GM06990 (cell line): ENCODE measurements around the gene SLC45A1.

Experiments
- DNase-seq: peaks from one replicate; pipeline ENCODE4 v3.0.0-alpha.2; 2011; ENCODE audit not compliant: insufficient read length; ENCODE audit errors: extremely low read depth
- H3K27me3 ChIP-seq: replicated peaks from 2 replicates; pipeline ENCODE4 v1.6.0; 2011; ENCODE audit warnings: low read length; ENCODE audit not compliant: control insufficient read depth, insufficient read depth
- H3K36me3 ChIP-seq: 2 replicates; pipeline ENCODE4 v1.5.1; 2011; ENCODE audit warnings: low read length; ENCODE audit not compliant: control insufficient read depth, insufficient read depth
- H3K4me3 ChIP-seq: replicated peaks from 2 replicates; pipeline ENCODE4 v1.5.1; 2011; ENCODE audit warnings: low read depth, mild to moderate bottlenecking, control low read depth, low read length
- TF ChIP-seq, protein P1 (sequence below): IDR thresholded peaks from 2 replicates; pipeline ENCODE4 v1.5.1; 2011; ENCODE audit warnings: low read length, control low read depth, mild to moderate bottlenecking, inconsistent platforms; ENCODE audit not compliant: insufficient read depth, poor library complexity, severe bottlenecking

The SLC45A1 gene

DNA sequence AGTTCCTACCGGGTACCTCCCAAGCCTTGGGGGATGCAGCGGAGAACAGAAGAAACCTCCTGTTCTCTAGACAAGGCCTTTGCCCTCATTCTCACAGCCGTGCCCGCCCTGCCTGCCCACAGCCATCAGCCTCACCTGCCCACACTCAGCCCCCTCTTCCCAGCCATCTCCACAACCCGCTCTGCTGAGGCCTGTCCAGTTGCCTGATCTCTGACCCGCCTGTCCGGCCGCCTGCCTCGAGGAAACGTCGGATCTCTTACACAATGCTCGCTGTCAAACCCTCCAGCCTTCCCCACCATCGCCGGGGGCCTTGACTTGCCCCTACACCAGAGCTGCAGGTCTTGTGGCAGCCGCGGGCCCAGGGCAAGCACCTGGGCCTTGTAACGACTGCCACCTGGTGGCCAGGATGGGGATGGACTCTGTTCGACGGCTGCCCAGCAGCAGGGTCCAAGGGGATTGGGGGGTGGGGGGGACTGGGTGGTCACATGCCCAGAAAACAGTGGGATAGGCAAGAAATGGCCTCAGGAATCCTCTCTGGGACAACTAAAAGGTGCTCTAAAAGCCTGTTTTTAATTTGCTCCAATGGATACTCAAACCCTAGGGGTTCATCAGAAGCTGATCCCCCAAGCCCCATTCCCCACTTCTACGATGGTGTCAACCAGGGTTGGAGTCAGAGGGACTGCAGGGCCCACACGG, 31.0 kb downstream of the SLC45A1 start:
- Histone ChIP-seq H3K4me3 (no peak overlapping the region), H3K27me3 (no peaks in the 10 kb centered on the region), H3K36me3 (peaks cover 2% of the 10 kb centered on the region; the same call in 1 of the 2 replicates)
- TF ChIP-seq, protein P1, sequence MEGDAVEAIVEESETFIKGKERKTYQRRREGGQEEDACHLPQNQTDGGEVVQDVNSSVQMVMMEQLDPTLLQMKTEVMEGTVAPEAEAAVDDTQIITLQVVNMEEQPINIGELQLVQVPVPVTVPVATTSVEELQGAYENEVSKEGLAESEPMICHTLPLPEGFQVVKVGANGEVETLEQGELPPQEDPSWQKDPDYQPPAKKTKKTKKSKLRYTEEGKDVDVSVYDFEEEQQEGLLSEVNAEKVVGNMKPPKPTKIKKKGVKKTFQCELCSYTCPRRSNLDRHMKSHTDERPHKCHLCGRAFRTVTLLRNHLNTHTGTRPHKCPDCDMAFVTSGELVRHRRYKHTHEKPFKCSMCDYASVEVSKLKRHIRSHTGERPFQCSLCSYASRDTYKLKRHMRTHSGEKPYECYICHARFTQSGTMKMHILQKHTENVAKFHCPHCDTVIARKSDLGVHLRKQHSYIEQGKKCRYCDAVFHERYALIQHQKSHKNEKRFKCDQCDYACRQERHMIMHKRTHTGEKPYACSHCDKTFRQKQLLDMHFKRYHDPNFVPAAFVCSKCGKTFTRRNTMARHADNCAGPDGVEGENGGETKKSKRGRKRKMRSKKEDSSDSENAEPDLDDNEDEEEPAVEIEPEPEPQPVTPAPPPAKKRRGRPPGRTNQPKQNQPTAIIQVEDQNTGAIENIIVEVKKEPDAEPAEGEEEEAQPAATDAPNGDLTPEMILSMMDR = peak; percentile 88
- DNase-seq = peak; percentile 57

DNA sequence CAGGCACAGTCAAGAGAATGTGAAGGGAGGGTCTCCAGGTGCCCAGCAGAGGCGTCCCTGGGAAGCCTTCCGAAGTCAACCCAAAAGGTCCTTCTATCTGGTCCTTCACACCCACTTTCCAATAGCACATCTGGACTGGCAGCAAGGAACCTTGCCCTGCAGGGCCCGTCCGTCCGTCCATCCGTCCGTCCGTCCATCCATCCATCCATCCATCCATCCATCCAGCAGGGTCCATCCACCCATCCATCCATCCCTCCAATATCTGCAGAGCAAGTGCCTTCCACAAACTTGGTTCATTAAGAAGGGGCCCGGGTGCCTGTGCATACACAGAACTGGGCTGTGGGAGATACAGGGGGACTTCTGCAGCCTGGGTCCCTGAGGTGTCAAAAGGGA, 31.6 kb downstream of the SLC45A1 start:
- H3K4me3 ChIP-seq = no peak overlapping the region
- no peaks in the 10 kb centered on the region for H3K27me3 ChIP-seq
- TF ChIP-seq, protein P1 = no peak
- H3K36me3 ChIP-seq = peaks cover 3% of the 10 kb centered on the region; the same call in 1 of the 2 replicates
- no peak for DNase-seq

DNA sequence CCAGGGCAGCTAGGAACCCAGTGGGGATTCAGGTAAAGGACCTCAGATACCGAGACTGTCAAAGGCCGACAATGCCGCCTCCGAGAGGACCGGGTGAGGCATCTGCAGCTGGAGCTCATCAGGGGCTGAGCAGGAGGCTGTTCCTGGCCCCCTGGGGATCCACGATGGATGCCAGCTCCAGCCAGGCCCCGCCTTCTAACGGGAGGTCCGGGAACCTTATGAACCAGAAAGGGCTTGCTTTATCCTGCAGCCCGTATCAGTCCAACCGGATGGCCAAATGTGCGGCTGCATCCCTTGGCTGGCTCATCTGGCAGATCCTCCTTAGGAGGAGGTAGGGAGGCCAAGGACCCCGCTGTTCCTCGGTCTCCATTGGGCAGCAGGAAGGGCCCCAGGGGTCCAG, 32.0 kb downstream of the SLC45A1 start:
- H3K36me3 ChIP-seq = peaks cover 3% of the 10 kb centered on the region
- no peaks in the 10 kb centered on the region for H3K27me3 ChIP-seq
- TF ChIP-seq, protein P1 = no peak
- H3K4me3 ChIP-seq = no peak overlapping the region
- no peak for DNase-seq

DNA sequence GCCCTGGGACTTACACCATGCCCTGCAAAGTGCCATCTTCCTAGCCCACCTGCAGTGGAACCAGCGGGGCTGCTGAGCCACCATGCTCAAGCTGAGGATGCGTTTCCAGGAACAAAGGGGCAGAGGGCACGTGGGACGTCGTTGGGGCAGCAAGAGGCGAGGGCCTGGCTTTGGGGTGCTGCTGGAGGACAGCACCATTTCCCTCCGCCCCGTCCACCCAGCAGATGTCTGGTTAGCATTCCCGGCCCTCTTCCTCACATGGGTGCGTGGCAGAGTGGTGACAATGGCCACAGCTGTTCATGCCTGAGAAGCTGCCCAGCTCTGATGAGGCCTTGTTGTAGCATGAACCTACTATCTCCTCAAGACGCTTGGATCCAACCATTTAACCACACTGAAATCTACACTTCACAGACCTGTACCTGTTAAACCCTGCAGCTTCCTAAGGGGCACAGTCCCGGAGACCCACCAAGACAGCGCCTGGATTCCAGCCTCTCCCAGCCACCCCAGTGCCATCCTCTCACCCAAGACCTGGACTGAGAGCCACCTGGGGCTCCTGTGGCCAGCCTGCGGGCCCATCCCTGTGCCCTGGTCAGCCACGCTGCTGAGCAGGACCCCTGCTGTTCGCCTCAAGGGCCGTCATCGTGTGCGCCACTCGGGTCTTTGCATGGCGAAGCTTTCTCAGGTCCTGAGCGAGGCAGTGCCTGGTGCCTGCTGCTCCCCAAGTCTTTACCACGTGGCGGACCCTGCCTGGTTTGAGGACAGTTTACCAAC, 33.2 kb downstream of the SLC45A1 start:
- H3K36me3 ChIP-seq = peaks cover 5% of the 10 kb centered on the region
- no peak overlapping the region for H3K4me3 ChIP-seq
- H3K27me3 ChIP-seq = no peaks in the 10 kb centered on the region
- TF ChIP-seq, protein P1 = no peak
- no peak for DNase-seq

DNA sequence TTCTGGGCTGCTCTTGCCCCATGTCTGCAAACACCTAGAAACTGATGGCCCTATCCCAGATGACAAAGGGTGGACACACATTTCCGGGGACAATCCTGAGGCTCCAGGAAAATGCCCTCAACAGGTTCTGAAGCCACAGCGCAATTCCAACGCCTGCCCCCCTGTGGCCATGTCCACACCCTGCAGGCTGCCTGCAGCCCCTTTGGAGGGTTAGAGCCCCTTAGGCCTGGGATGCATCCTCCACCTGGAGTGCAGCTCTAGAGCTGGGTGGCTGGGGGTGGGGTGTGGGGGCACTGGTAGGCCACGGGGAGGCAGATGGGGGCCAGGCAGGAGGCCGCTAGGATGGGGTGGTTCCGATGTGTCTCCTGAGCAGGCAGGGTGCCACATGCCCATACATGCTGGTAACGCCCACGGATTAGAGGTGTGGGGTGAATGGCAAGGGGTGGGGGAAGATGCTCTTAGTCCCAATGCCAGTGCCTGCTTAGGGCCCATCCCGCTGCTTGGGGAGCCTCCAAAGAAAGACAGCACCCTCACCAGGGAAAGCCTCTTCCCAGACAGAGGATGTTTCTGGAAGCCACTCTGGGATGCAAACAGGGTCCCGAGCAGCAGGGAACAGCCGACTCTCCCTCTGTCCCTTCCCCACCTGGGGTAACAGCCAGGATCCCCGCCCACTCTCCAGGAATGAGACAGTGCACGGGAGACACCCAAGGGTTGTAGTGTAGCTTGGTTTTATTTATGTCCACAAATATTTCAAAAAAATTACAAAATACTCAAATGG, 34.0 kb downstream of the SLC45A1 start:
- no peak for DNase-seq
- TF ChIP-seq, protein P1 = peak; percentile 69
- Histone ChIP-seq H3K36me3 (peaks cover 7% of the 10 kb centered on the region), H3K27me3 (no peaks in the 10 kb centered on the region), H3K4me3 (no peak overlapping the region)
